GM19328 (cell line): ENCODE measurements around the gene SRGAP2B.
"Not testable (repeated sequence)": the region's sequence is repeated elsewhere in the genome, so short reads cannot be mapped to it uniquely, and the experiment has no call there.

Source experiments
- ATAC-seq: cut with Tn5 transposase; IDR thresholded peaks from one replicate; pipeline ENCODE4 v1.9.1; 2021; ENCODE audit warnings: mild to moderate bottlenecking, moderate library complexity; ENCODE audit not compliant: unreplicated experiment

The SRGAP2B gene

GRCh38 chr1:145047553-145047952, 47.6 kb downstream of the SRGAP2B start:
- ATAC-seq = not testable (repeated sequence)

GRCh38 chr1:145045571-145046273, 49.4 kb downstream of the SRGAP2B start:
- not testable (repeated sequence) for ATAC-seq

GRCh38 chr1:145041519-145041918, 53.6 kb downstream of the SRGAP2B start:
- ATAC-seq = peak; percentile 84

- not testable (repeated sequence) for ATAC-seq
Measured at GRCh38 chr1:145036019-145036418, 59.1 kb downstream of the SRGAP2B start.

- ATAC-seq = not testable (repeated sequence)
Measured at GRCh38 chr1:145033523-145033922, 61.6 kb downstream of the SRGAP2B start.

GRCh38 chr1:145027251-145027650, 67.9 kb downstream of the SRGAP2B start:
- not testable (repeated sequence) for ATAC-seq

GRCh38 chr1:145025286-145025685, 69.8 kb downstream of the SRGAP2B start:
- ATAC-seq = not testable (repeated sequence)

- not testable (repeated sequence) for ATAC-seq
Measured at GRCh38 chr1:145022259-145022658, 72.9 kb downstream of the SRGAP2B start.

- ATAC-seq = not testable (repeated sequence)
Measured at GRCh38 chr1:145021749-145022148, 73.4 kb downstream of the SRGAP2B start.

- not testable (repeated sequence) for ATAC-seq
Measured at GRCh38 chr1:145019709-145020108, 75.4 kb downstream of the SRGAP2B start.

GRCh38 chr1:145017725-145018124, 77.4 kb downstream of the SRGAP2B start:
- not testable (repeated sequence) for ATAC-seq

- ATAC-seq = not testable (repeated sequence)
Measured at GRCh38 chr1:145016492-145016862, 78.7 kb downstream of the SRGAP2B start.

- not testable (repeated sequence) for ATAC-seq
Measured at GRCh38 chr1:145015744-145016491, 79.2 kb downstream of the SRGAP2B start.

- ATAC-seq = not testable (repeated sequence)
Measured at GRCh38 chr1:145013353-145013752, 81.8 kb downstream of the SRGAP2B start.

- not testable (repeated sequence) for ATAC-seq
Measured at GRCh38 chr1:145011811-145012210, 83.3 kb downstream of the SRGAP2B start.

- ATAC-seq = not testable (repeated sequence)
Measured at GRCh38 chr1:145010580-145010979, 84.5 kb downstream of the SRGAP2B start.

GRCh38 chr1:145009928-145010327, 85.2 kb downstream of the SRGAP2B start:
- ATAC-seq = not testable (repeated sequence)

GRCh38 chr1:145008388-145008787, 86.7 kb downstream of the SRGAP2B start:
- ATAC-seq = peak; percentile 49

GRCh38 chr1:145005142-145005541, 90.0 kb downstream of the SRGAP2B start:
- not testable (repeated sequence) for ATAC-seq

- ATAC-seq = not testable (repeated sequence)
Measured at GRCh38 chr1:145001381-145001780, 93.7 kb downstream of the SRGAP2B start.

GRCh38 chr1:145000743-145001326, 94.3 kb downstream of the SRGAP2B start:
- not testable (repeated sequence) for ATAC-seq
